Transverse colon (tissue), 4 donors: Measurements from ENCODE around the gene PTGFR. TPM values are rescaled to one million over a fixed set of nuclear protein-coding genes. Genes with fewer than 3 reads are reported as not detected.

Experiments used
- DNase-seq: peaks from one replicate; pipeline ENCODE4 v3.0.0-alpha.2; 2019
- H3K27ac ChIP-seq, 4 donors: fragments of 200-600 bp; sonication (generic); 2 replicates each; pipeline ENCODE4 v1.5.1; 2016 to 2018; ENCODE audit warnings: inconsistent platforms in 4 of 4
- H3K27me3 ChIP-seq: fragments of 200-600 bp; sonication (generic); 2 replicates; pipeline ENCODE4 v1.5.1; 2017; ENCODE audit warnings: inconsistent platforms
- H3K36me3 ChIP-seq, 4 donors: fragments of 200-600 bp; sonication (generic); 2 replicates each; pipeline ENCODE4 v1.5.1; 2017 to 2019; ENCODE audit warnings: inconsistent platforms in 4 of 4
- H3K4me1 ChIP-seq, 4 donors: fragments of 200-600 bp; sonication (generic); 2 replicates each; pipeline ENCODE4 v1.5.1; 2017 to 2020; ENCODE audit warnings: inconsistent platforms in 4 of 4
- H3K4me3 ChIP-seq, 4 donors: fragments of 200-600 bp; sonication (generic); 1 replicate in 1 of 4; 2 replicates in 3 of 4; pipeline versions ENCODE4 v1.5.1 to v1.6.1; 2017 to 2019; ENCODE audit warnings: inconsistent platforms in 4 of 4
- H3K9me3 ChIP-seq, 2 donors: fragments of 200-600 bp; sonication (generic); 2 replicates each; pipeline ENCODE4 v1.5.1; 2017 to 2019; ENCODE audit warnings: inconsistent platforms in 2 of 2
- EP300 ChIP-seq: sonication (generic); formaldehyde crosslinking; IDR thresholded peaks from one replicate; pipeline ENCODE4 v1.6.1; 2017; ENCODE audit warnings: antibody characterized with exemption, low read depth
- POLR2A ChIP-seq: fragments of 450-650 bp; IDR thresholded peaks from one replicate; pipeline ENCODE4 v1.6.1; 2016; ENCODE audit warnings: antibody characterized with exemption, mild to moderate bottlenecking, moderate library complexity
- POLR2AphosphoS5 ChIP-seq, 3 donors: sonication (generic); formaldehyde crosslinking; IDR thresholded peaks; one replicate each; pipeline ENCODE4 v1.6.1; 2016; ENCODE audit warnings: antibody characterized with exemption in 3 of 3
- WGBS, 2 donors: methylation state at CpG; one replicate each; pipeline ENCODE4 v1.1.5; 2018; ENCODE audit warnings: low coverage in 1 of 2; 5-methylcytosine and 5-hydroxymethylcytosine counted together
- in situ Hi-C, 4 donors: fragments of 200-750 bp; cut with MboI; loops; one replicate each; pipeline versions ENCODE4 v1.15.0 to v1.15.1; 2017; ENCODE audit warnings: low sequenced_read_pairs in 3 of 4, low pct_ligation_motif_present in 1 of 4, low pct_unique_long_range_greater_than_20kb in 1 of 4
- intact Hi-C: fragments of 100-400 bp; cut with DNase I; formaldehyde crosslinking; loops from one replicate; pipeline ENCODE4 v1.15.1; 2023; ENCODE audit warnings: low total_unique reads
- total RNA-seq, 4 donors: library from RNA; depleted of rRNA; stranded (reverse); fragments of >200 nt; gene quantifications; one replicate each; pipeline ENCODE4 v1.1.0, GENCODE V29; 2016
- TF ChIP-seq, protein P1 (sequence below), 5 experiments: fragments of 200-600 bp in 3 of 5; fragments of 450-650 bp in 2 of 5; sonication (generic) in 3 of 5; IDR thresholded peaks; 1 replicate in 2 of 5; 2 replicates in 3 of 5; pipeline ENCODE4 v1.5.1; 2016 to 2017; ENCODE audit warnings: antibody characterized with exemption in 5 of 5, inconsistent platforms in 3 of 5, mild to moderate bottlenecking in 2 of 5, moderate library complexity in 1 of 5

PTGFR gene
- total RNA-seq, 4 donors from 2014 or later = 0.40 to 4.1 (median 0.97) TPM

DNA sequence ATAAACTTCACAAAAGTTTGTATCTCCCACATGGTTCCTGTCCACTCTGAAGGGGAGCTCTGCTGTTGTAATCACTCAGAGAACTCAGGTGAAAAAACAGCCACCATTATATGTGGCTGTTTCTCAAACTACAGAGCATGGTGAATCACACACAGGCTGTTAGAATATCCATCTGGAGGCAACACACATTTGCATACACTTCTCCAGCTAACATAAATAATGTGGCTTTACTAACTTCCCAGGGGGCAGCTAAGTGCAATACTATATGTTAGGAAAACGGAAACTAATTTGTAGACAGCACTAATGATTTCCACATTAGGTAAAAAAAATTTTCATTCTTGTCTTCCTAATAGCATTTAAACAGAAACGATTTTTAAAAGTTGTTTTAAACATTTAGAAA is 49.3 kb downstream of the PTGFR start:
- Histone ChIP-seq H3K9me3 (no peaks in the 10 kb centered on the region), H3K36me3 (no peaks in the 10 kb centered on the region), H3K4me3 (no peak overlapping the region), H3K27ac (no peak overlapping the region), H3K27me3 (no peaks in the 10 kb centered on the region), H3K4me1 (no peaks in the 10 kb centered on the region)
- intact Hi-C loops = no loop called here
- no peak for DNase-seq
- TF ChIP-seq POLR2AphosphoS5 (IDR thresholded peaks at IDR 0.05) = no peak
- TF ChIP-seq, protein P1, sequence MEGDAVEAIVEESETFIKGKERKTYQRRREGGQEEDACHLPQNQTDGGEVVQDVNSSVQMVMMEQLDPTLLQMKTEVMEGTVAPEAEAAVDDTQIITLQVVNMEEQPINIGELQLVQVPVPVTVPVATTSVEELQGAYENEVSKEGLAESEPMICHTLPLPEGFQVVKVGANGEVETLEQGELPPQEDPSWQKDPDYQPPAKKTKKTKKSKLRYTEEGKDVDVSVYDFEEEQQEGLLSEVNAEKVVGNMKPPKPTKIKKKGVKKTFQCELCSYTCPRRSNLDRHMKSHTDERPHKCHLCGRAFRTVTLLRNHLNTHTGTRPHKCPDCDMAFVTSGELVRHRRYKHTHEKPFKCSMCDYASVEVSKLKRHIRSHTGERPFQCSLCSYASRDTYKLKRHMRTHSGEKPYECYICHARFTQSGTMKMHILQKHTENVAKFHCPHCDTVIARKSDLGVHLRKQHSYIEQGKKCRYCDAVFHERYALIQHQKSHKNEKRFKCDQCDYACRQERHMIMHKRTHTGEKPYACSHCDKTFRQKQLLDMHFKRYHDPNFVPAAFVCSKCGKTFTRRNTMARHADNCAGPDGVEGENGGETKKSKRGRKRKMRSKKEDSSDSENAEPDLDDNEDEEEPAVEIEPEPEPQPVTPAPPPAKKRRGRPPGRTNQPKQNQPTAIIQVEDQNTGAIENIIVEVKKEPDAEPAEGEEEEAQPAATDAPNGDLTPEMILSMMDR (IDR thresholded peaks at IDR 0.05) = no peak
- no peak for TF ChIP-seq POLR2A
- no peak for TF ChIP-seq EP300
- in situ Hi-C loops = no loop called here
- 40 to 55% methylated on average over 2 of the region's 2 CpGs for WGBS, 2 donors

DNA sequence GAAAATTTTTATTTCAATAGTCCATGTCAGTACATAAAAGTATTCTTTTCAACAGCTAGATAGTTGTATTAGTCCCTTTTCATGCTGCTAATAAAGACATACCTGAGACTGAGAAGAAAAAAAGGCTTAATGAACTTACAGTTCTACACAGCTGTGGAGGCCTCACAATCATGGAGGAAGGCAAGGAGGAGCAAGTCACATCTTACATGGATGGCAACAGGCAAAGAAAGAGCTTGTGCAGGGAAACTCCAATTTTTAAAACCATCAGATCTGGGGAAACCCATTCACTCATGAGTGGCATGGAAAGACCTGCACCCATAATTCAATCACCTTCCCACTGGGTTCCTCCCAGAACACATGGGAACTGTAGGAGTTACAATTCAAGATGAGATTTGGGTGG is 50.7 kb downstream of the PTGFR start:
- Histone ChIP-seq H3K4me3 (no peak overlapping the region), H3K36me3 (no peaks in the 10 kb centered on the region), H3K9me3 (no peaks in the 10 kb centered on the region), H3K27me3 (no peaks in the 10 kb centered on the region), H3K27ac (no peak overlapping the region), H3K4me1 (no peaks in the 10 kb centered on the region)
- TF ChIP-seq EP300 (no peak), POLR2A (no peak), POLR2AphosphoS5 (IDR thresholded peaks at IDR 0.05) (no peak)
- TF ChIP-seq, protein P1 (IDR thresholded peaks at IDR 0.05) = no peak
- no peak for DNase-seq
- in situ Hi-C loops = no loop called here
- intact Hi-C loops = no loop called here

GRCh38 chr1:78543941-78544643 is 53.3 kb downstream of the PTGFR start:
- TF ChIP-seq, protein P1 (IDR thresholded peaks at IDR 0.05) = no peak
- TF ChIP-seq POLR2AphosphoS5 (IDR thresholded peaks at IDR 0.05) (no peak), POLR2A (no peak), EP300 (no peak)
- Histone ChIP-seq H3K36me3 (no peaks in the 10 kb centered on the region), H3K4me3 (no peak overlapping the region), H3K4me1 (no peaks in the 10 kb centered on the region), H3K9me3 (no peaks in the 10 kb centered on the region), H3K27me3 (no peaks in the 10 kb centered on the region), H3K27ac (no peak overlapping the region)
- in situ Hi-C loops (no loop called here), intact Hi-C loops (no loop called here)
- no peak for DNase-seq
- 69 to 100% methylated on average over 1 to 3 of the region's 3 CpGs for WGBS, 2 donors

DNA sequence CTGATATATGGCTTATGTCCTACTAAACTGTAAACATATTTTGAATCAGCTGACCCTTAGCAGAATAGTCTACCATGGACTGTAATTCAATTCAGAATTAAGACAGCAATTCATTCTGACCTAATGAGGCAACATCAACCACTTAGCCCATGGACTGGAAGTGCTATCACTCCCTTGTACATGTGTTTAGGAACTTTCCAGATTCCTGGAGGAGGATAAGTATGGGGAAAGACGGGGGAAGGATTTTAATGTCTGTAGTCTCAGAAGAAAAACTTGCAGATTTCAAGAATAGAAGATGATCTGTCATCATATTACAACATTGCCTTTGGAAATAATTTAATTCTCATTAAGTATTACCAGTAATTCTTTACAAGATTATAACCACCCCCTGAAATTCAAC is 56.3 kb downstream of the PTGFR start:
- WGBS, 2 donors = 42 to 67% methylated on average over 1 of the region's 1 CpG
- H3K9me3 ChIP-seq = peaks cover 0 to 7% of the 10 kb centered on the region in 2 donors
- in situ Hi-C loops (no loop called here), intact Hi-C loops (no loop called here)
- TF ChIP-seq POLR2A = no peak
- TF ChIP-seq EP300 = no peak
- H3K27ac ChIP-seq = no peak overlapping the region
- H3K36me3 ChIP-seq = no peaks in the 10 kb centered on the region
- DNase-seq = no peak
- no peaks in the 10 kb centered on the region for H3K4me1 ChIP-seq
- no peaks in the 10 kb centered on the region for H3K27me3 ChIP-seq
- no peak overlapping the region for H3K4me3 ChIP-seq

DNA sequence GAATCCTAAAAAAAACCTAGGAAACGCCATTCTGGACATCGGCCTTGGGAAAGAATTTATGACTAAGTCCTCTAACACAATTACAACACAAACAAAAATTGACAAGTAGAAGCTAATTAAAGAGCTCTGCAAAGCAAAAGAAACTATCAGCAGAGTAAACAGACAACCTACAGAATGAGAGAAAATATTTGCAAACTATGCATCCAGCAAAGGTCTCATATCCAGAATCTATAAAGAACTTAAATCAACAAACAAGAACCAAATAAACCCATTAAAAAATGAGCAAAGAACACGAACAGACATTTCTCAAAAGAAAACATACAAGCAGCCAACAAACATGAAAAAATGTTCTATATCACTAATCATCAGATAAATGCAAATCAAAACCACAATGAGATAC is 58.6 kb downstream of the PTGFR start:
- no peak overlapping the region for H3K27ac ChIP-seq
- TF ChIP-seq, protein P1 (IDR thresholded peaks at IDR 0.05) = no peak
- TF ChIP-seq POLR2AphosphoS5 (IDR thresholded peaks at IDR 0.05) = no peak
- TF ChIP-seq POLR2A = no peak
- TF ChIP-seq EP300 = no peak
- H3K27me3 ChIP-seq = no peaks in the 10 kb centered on the region
- intact Hi-C loops (no loop called here), in situ Hi-C loops (no loop called here)
- H3K9me3 ChIP-seq = peaks cover 0 to 7% of the 10 kb centered on the region in 2 donors
- H3K36me3 ChIP-seq = no peaks in the 10 kb centered on the region
- no peak overlapping the region for H3K4me3 ChIP-seq
- 38 to 42% methylated on average over 3 of the region's 3 CpGs for WGBS, 2 donors
- DNase-seq = no peak
- no peaks in the 10 kb centered on the region for H3K4me1 ChIP-seq
